HEK293 (cell line): ENCODE measurements around the gene AFG3L2.

Source experiments
- SALL2 ChIP-seq: fragments of 450-650 bp; formaldehyde crosslinking; IDR thresholded peaks from 2 replicates; pipeline ENCODE4 v1.5.0; 2017; ENCODE audit warnings: missing biosample characterization, mild to moderate bottlenecking, missing genetic modification characterization, borderline replicate concordance
- SETDB1 ChIP-seq: IDR thresholded peaks from one replicate; pipeline ENCODE4 v1.6.1; 2017; ENCODE audit warnings: mild to moderate bottlenecking, low read length, moderate library complexity, mixed read lengths; ENCODE audit not compliant: insufficient read length
- TCF7L2 ChIP-seq: IDR thresholded peaks from 2 replicates; pipeline ENCODE4 v1.6.1; 2011; ENCODE audit warnings: low read depth, mild to moderate bottlenecking, inconsistent platforms, low read length, moderate library complexity, borderline replicate concordance
- ZEB2 ChIP-seq: fragments of 450-650 bp; formaldehyde crosslinking; IDR thresholded peaks from 2 replicates; pipeline ENCODE4 v1.5.1; 2016; ENCODE audit warnings: missing biosample characterization, missing genetic modification characterization
- ZNF155 ChIP-seq: fragments of 450-650 bp; formaldehyde crosslinking; IDR thresholded peaks from 2 replicates; pipeline ENCODE4 v1.5.1; 2016; ENCODE audit warnings: missing biosample characterization, missing genetic modification characterization
- ZNF274 ChIP-seq, 2 experiments: fragments of 200-500 bp in 1 of 2; fragments of 450-650 bp in 1 of 2; sonication (Bioruptor generic) in 1 of 2; formaldehyde crosslinking in 1 of 2; IDR thresholded peaks; 2 replicates each; pipeline versions ENCODE4 v1.5.1 to v1.6.1; 2014 to 2016; ENCODE audit warnings: borderline replicate concordance in 1 of 2, inconsistent platforms in 1 of 2, low read length in 1 of 2, missing biosample characterization in 1 of 2, missing genetic modification characterization in 1 of 2
- ZNF530 ChIP-seq: fragments of 450-650 bp; formaldehyde crosslinking; IDR thresholded peaks from 2 replicates; pipeline ENCODE4 v1.5.1; 2016; ENCODE audit warnings: low read depth, missing biosample characterization, missing genetic modification characterization
- ZNF777 ChIP-seq: fragments of 450-650 bp; formaldehyde crosslinking; IDR thresholded peaks from 2 replicates; pipeline ENCODE4 v1.5.1; 2017; ENCODE audit warnings: missing biosample characterization, missing genetic modification characterization, borderline replicate concordance
- TF ChIP-seq, protein P1 (sequence below): fragments of 450-650 bp; formaldehyde crosslinking; IDR thresholded peaks from 2 replicates; pipeline ENCODE4 v1.5.1; 2016; ENCODE audit warnings: missing biosample characterization, missing genetic modification characterization
- TF ChIP-seq, protein P2 (sequence below): fragments of 450-650 bp; formaldehyde crosslinking; IDR thresholded peaks from 2 replicates; pipeline ENCODE4 v1.5.1; 2016; ENCODE audit warnings: missing biosample characterization, missing genetic modification characterization, low read depth
- TF ChIP-seq, protein P3 (sequence below): fragments of 450-650 bp; formaldehyde crosslinking; IDR thresholded peaks from 2 replicates; pipeline ENCODE4 v1.5.1; 2016; ENCODE audit warnings: missing biosample characterization, missing genetic modification characterization
- TF ChIP-seq, protein P4 (sequence below): fragments of 450-650 bp; formaldehyde crosslinking; IDR thresholded peaks from 2 replicates; pipeline ENCODE4 v1.5.1; 2016; ENCODE audit warnings: missing biosample characterization, missing genetic modification characterization
- TF ChIP-seq, protein P5 (sequence below): fragments of 450-650 bp; formaldehyde crosslinking; conservative IDR thresholded peaks from 2 replicates; pipeline ENCODE4 v1.5.1; 2016; ENCODE audit warnings: low read depth, missing biosample characterization, missing genetic modification characterization
- TF ChIP-seq, protein P6 (sequence below): fragments of 450-650 bp; formaldehyde crosslinking; IDR thresholded peaks from 2 replicates; pipeline ENCODE4 v1.5.1; 2016; ENCODE audit warnings: missing biosample characterization, missing genetic modification characterization

DNA sequence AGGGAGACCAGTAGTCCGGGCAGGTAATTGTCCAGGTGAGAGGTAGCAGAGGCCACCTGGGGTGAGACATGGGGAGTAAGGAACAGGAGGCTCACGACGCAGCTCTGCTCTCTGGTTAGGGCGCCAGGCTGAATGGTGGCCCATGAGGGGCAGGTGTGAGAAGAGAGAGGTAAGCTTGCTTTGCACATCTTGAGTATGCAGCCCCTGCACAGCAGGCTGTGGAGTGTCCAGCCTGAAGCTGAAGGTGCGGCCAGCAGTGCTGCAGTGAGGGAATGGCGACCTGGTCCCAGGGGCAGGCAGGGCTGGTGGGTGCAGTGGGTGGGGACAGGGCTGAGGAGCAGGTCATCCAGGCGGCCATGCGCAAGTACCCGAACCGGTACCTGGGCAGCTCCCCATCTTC, 46.4 kb upstream of the AFG3L2 start:
- TF ChIP-seq, protein P1, sequence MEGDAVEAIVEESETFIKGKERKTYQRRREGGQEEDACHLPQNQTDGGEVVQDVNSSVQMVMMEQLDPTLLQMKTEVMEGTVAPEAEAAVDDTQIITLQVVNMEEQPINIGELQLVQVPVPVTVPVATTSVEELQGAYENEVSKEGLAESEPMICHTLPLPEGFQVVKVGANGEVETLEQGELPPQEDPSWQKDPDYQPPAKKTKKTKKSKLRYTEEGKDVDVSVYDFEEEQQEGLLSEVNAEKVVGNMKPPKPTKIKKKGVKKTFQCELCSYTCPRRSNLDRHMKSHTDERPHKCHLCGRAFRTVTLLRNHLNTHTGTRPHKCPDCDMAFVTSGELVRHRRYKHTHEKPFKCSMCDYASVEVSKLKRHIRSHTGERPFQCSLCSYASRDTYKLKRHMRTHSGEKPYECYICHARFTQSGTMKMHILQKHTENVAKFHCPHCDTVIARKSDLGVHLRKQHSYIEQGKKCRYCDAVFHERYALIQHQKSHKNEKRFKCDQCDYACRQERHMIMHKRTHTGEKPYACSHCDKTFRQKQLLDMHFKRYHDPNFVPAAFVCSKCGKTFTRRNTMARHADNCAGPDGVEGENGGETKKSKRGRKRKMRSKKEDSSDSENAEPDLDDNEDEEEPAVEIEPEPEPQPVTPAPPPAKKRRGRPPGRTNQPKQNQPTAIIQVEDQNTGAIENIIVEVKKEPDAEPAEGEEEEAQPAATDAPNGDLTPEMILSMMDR (tag by site-specific recombination), result no peak
- no peak for TF ChIP-seq ZNF155
- TF ChIP-seq ZNF530 (tag by site-specific recombination), result no peak
- TF ChIP-seq ZNF777 (tag by site-specific recombination), result no peak
- no peak for TF ChIP-seq ZEB2 (tag by site-specific recombination)
- TF ChIP-seq SALL2 (tag by site-specific recombination), result no peak
- no peak for TF ChIP-seq ZNF274 (IDR thresholded peaks at IDR 0.05; ENCODE audit: low read length)
- TF ChIP-seq ZNF274 (tag by site-specific recombination; IDR thresholded peaks at IDR 0.05; ENCODE audit: borderline replicate concordance), result no peak
- TF ChIP-seq, protein P2, sequence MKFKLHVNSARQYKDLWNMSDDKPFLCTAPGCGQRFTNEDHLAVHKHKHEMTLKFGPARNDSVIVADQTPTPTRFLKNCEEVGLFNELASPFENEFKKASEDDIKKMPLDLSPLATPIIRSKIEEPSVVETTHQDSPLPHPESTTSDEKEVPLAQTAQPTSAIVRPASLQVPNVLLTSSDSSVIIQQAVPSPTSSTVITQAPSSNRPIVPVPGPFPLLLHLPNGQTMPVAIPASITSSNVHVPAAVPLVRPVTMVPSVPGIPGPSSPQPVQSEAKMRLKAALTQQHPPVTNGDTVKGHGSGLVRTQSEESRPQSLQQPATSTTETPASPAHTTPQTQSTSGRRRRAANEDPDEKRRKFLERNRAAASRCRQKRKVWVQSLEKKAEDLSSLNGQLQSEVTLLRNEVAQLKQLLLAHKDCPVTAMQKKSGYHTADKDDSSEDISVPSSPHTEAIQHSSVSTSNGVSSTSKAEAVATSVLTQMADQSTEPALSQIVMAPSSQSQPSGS (tag by site-specific recombination), result no peak
- TF ChIP-seq, protein P3, sequence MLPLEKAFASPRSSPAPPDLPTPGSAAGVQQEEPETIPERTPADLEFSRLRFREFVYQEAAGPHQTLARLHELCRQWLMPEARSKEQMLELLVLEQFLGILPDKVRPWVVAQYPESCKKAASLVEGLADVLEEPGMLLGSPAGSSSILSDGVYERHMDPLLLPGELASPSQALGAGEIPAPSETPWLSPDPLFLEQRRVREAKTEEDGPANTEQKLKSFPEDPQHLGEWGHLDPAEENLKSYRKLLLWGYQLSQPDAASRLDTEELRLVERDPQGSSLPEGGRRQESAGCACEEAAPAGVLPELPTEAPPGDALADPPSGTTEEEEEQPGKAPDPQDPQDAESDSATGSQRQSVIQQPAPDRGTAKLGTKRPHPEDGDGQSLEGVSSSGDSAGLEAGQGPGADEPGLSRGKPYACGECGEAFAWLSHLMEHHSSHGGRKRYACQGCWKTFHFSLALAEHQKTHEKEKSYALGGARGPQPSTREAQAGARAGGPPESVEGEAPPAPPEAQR (tag by site-specific recombination), result no peak
- TF ChIP-seq TCF7L2, result no peak
- TF ChIP-seq, protein P4, sequence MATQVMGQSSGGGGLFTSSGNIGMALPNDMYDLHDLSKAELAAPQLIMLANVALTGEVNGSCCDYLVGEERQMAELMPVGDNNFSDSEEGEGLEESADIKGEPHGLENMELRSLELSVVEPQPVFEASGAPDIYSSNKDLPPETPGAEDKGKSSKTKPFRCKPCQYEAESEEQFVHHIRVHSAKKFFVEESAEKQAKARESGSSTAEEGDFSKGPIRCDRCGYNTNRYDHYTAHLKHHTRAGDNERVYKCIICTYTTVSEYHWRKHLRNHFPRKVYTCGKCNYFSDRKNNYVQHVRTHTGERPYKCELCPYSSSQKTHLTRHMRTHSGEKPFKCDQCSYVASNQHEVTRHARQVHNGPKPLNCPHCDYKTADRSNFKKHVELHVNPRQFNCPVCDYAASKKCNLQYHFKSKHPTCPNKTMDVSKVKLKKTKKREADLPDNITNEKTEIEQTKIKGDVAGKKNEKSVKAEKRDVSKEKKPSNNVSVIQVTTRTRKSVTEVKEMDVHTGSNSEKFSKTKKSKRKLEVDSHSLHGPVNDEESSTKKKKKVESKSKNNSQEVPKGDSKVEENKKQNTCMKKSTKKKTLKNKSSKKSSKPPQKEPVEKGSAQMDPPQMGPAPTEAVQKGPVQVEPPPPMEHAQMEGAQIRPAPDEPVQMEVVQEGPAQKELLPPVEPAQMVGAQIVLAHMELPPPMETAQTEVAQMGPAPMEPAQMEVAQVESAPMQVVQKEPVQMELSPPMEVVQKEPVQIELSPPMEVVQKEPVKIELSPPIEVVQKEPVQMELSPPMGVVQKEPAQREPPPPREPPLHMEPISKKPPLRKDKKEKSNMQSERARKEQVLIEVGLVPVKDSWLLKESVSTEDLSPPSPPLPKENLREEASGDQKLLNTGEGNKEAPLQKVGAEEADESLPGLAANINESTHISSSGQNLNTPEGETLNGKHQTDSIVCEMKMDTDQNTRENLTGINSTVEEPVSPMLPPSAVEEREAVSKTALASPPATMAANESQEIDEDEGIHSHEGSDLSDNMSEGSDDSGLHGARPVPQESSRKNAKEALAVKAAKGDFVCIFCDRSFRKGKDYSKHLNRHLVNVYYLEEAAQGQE (tag by site-specific recombination), result no peak
- TF ChIP-seq, protein P5, sequence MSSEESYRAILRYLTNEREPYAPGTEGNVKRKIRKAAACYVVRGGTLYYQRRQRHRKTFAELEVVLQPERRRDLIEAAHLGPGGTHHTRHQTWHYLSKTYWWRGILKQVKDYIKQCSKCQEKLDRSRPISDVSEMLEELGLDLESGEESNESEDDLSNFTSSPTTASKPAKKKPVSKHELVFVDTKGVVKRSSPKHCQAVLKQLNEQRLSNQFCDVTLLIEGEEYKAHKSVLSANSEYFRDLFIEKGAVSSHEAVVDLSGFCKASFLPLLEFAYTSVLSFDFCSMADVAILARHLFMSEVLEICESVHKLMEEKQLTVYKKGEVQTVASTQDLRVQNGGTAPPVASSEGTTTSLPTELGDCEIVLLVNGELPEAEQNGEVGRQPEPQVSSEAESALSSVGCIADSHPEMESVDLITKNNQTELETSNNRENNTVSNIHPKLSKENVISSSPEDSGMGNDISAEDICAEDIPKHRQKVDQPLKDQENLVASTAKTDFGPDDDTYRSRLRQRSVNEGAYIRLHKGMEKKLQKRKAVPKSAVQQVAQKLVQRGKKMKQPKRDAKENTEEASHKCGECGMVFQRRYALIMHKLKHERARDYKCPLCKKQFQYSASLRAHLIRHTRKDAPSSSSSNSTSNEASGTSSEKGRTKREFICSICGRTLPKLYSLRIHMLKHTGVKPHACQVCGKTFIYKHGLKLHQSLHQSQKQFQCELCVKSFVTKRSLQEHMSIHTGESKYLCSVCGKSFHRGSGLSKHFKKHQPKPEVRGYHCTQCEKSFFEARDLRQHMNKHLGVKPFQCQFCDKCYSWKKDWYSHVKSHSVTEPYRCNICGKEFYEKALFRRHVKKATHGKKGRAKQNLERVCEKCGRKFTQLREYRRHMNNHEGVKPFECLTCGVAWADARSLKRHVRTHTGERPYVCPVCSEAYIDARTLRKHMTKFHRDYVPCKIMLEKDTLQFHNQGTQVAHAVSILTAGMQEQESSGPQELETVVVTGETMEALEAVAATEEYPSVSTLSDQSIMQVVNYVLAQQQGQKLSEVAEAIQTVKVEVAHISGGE, result no peak
- no peak for TF ChIP-seq SETDB1
- TF ChIP-seq, protein P6, sequence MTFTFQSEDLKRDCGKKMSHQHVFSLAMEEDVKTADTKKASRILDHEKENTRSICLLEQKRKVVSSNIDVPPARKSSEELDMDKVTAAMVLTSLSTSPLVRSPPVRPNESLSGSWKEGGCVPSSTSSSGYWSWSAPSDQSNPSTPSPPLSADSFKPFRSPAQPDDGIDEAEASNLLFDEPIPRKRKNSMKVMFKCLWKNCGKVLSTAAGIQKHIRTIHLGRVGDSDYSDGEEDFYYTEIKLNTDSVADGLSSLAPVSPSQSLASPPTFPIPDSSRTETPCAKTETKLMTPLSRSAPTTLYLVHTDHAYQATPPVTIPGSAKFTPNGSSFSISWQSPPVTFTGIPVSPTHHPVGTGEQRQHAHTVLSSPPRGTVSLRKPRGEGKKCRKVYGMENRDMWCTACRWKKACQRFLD, result no peak
